GM23248 (cell line): ENCODE measurements around the gene SLC9C1. TPM values are rescaled to one million over a fixed set of nuclear protein-coding genes. Genes with fewer than 3 reads are reported as not detected.

Experiments used
- DNase-seq: peaks from one replicate; pipeline ENCODE4 v3.0.0-alpha.2; 2015
- H2AFZ ChIP-seq: fragments of 200-600 bp; sonication (generic); 2 replicates; pipeline ENCODE4 v1.6.1; 2016; ENCODE audit warnings: antibody characterized with exemption
- H3F3A ChIP-seq: fragments of 200-600 bp; sonication (generic); 2 replicates; pipeline ENCODE4 v1.6.1; 2016; ENCODE audit warnings: mild to moderate bottlenecking, antibody characterized with exemption, mixed run types; ENCODE audit not compliant: insufficient read depth
- H3K27ac ChIP-seq: fragments of 200-600 bp; sonication (generic); 2 replicates; pipeline ENCODE4 v1.5.1; 2016; ENCODE audit warnings: mild to moderate bottlenecking
- H3K27me3 ChIP-seq: fragments of 200-600 bp; sonication (generic); replicated peaks from 2 replicates; pipeline ENCODE4 v1.6.1; 2016; ENCODE audit warnings: mild to moderate bottlenecking; ENCODE audit not compliant: insufficient read depth
- H3K36me3 ChIP-seq: fragments of 200-600 bp; sonication (generic); 2 replicates; pipeline ENCODE4 v1.6.1; 2016; ENCODE audit warnings: low read depth, mild to moderate bottlenecking
- H3K4me1 ChIP-seq: fragments of 200-600 bp; sonication (generic); 2 replicates; pipeline ENCODE4 v1.6.1; 2016; ENCODE audit warnings: mild to moderate bottlenecking; ENCODE audit not compliant: insufficient read depth
- H3K4me2 ChIP-seq: fragments of 200-600 bp; sonication (generic); one replicate; pipeline ENCODE4 v1.6.1; 2016; ENCODE audit warnings: mild to moderate bottlenecking; ENCODE audit not compliant: unreplicated experiment
- H3K4me3 ChIP-seq: fragments of 200-600 bp; sonication (generic); 2 replicates; pipeline ENCODE4 v1.5.1; 2016; ENCODE audit warnings: mild to moderate bottlenecking
- H3K79me2 ChIP-seq: fragments of 200-600 bp; sonication (generic); 2 replicates; pipeline ENCODE4 v1.6.1; 2016; ENCODE audit warnings: mild to moderate bottlenecking; ENCODE audit not compliant: insufficient read depth
- H3K9ac ChIP-seq: fragments of 200-600 bp; sonication (generic); 2 replicates; pipeline ENCODE4 v1.6.1; 2016; ENCODE audit warnings: mild to moderate bottlenecking
- H3K9me2 ChIP-seq: fragments of 200-600 bp; sonication (generic); 2 replicates; pipeline ENCODE4 v1.6.1; 2016; ENCODE audit warnings: mixed run types, mild to moderate bottlenecking, moderate library complexity; ENCODE audit not compliant: insufficient read depth
- H3K9me3 ChIP-seq: fragments of 200-600 bp; sonication (generic); one replicate; pipeline ENCODE4 v1.6.1; 2017; ENCODE audit warnings: low read depth
- H4K20me1 ChIP-seq: fragments of 200-600 bp; sonication (generic); 2 replicates; pipeline ENCODE4 v1.6.0; 2016; ENCODE audit not compliant: insufficient read depth
- EZH2 ChIP-seq: fragments of 200-600 bp; sonication (generic); IDR thresholded peaks from 2 replicates; pipeline ENCODE4 v1.6.1; 2018; ENCODE audit warnings: antibody characterized with exemption, mild to moderate bottlenecking; ENCODE audit not compliant: insufficient read depth, poor library complexity, severe bottlenecking
- EZH2phosphoT487 ChIP-seq: fragments of 200-600 bp; sonication (generic); IDR thresholded peaks from 2 replicates; pipeline ENCODE4 v1.6.1; 2018; ENCODE audit warnings: antibody characterized with exemption, moderate library complexity, mild to moderate bottlenecking, low read depth; ENCODE audit not compliant: insufficient read depth
- WGBS, 2 experiments: methylation state at CpG; one replicate each; pipeline ENCODE4 v1.1.6; 2015 to 2017; ENCODE audit warnings: low lambda C conversion rate in 2 of 2, low coverage in 1 of 2; ENCODE audit errors: missing lambda C conversion rate in 2 of 2; 5-methylcytosine and 5-hydroxymethylcytosine counted together
- in situ Hi-C: fragments of 300-500 bp; cut with MboI; formaldehyde crosslinking; loops from 2 replicates; pipeline ENCODE4 v1.15.0; 2020
- polyA plus RNA-seq: library from polyadenylated mRNA; unstranded; fragments of >200 nt; fragmentation: Nextera tagmentation; extraction: Ambion mirVana; gene quantifications from 2 replicates; pipeline ENCODE4 v1.2.1, GENCODE V29; 2016
- total RNA-seq: library from RNA; depleted of rRNA; stranded (reverse); fragments of >200 nt; shearing (Covaris generic); gene quantifications from 2 replicates; pipeline ENCODE4 v1.2.3, GENCODE V29; 2014

The SLC9C1 gene
- total and polyA plus RNA-seq, 2 experiments from 2014 or later: not detected

DNA sequence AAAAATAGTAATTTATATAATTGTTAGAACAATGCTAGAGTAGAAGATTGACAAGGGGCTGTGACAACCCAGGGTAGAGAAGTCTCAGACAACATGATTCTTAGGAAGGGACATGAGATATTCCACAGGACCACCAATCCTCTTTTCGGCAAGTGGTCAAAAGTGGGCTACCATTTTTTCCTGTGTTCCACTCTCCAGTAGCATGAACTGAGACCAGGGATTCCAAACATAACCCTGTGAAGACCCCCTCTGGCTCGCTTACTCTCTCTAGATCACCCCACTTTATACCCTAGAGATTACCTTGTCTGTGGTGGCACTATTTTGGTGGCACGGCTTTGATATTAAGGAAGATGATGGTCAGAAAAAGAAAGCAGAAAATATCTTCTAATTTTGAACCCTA is 161.9 kb downstream of the SLC9C1 start:
- no peaks in the 10 kb centered on the region for H3K9me2 ChIP-seq
- no peaks in the 10 kb centered on the region for H3K79me2 ChIP-seq
- H3K9me3 ChIP-seq: no peaks in the 10 kb centered on the region
- H3K4me2 ChIP-seq: no peak overlapping the region
- H3K9ac ChIP-seq: no peak overlapping the region
- TF ChIP-seq EZH2: no peak
- no peak overlapping the region for H3K27ac ChIP-seq
- H2AFZ ChIP-seq: no peak overlapping the region
- 88 to 93% methylated on average over 3 of the region's 3 CpGs for WGBS, 2 experiments
- DNase-seq: no peak
- no peaks in the 10 kb centered on the region for H3F3A ChIP-seq
- H4K20me1 ChIP-seq: no peaks in the 10 kb centered on the region
- H3K4me3 ChIP-seq: no peak overlapping the region
- in situ Hi-C loops: loop anchor here (25.0 kb wide), 1 partner anchor 380 kb away; no protein-coding TSS in a partner anchor
- no peaks in the 10 kb centered on the region for H3K36me3 ChIP-seq
- peaks cover 8% of the 10 kb centered on the region; the same call in 1 of the 2 replicates for H3K4me1 ChIP-seq
- H3K27me3 ChIP-seq: no peaks in the 10 kb centered on the region

DNA sequence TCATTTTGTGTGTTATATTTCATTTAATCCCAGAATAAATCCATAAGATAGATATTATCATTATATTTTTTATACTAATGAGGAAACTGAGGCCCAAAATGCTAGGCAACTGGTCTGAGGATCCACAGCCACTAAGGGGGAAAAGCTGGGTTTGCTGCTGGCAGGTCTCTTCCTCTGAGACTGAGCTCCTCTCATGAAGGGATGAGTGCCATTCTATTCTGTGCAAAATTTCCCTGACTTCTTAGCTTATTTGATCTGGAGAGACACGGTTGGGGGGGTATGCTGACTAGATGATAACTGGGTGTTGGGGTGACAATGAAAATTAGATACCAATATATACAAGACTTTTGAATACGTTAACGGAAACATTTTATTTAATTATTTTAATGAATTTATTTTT is 162.9 kb downstream of the SLC9C1 start:
- Histone ChIP-seq H3K4me1 (peaks cover 8% of the 10 kb centered on the region; the same call in 1 of the 2 replicates), H3K9ac (no peak overlapping the region), H3K36me3 (no peaks in the 10 kb centered on the region), H3K79me2 (no peaks in the 10 kb centered on the region), H3F3A (no peaks in the 10 kb centered on the region), H3K4me3 (no peak overlapping the region), H3K27ac (no peak overlapping the region), H3K4me2 (no peak overlapping the region), H4K20me1 (no peaks in the 10 kb centered on the region), H3K9me2 (no peaks in the 10 kb centered on the region), H3K27me3 (no peaks in the 10 kb centered on the region), H2AFZ (no peak overlapping the region), H3K9me3 (no peaks in the 10 kb centered on the region)
- WGBS, 2 experiments: 79 to 81% methylated on average over 3 of the region's 3 CpGs
- in situ Hi-C loops: loop anchor here (25.0 kb wide), 1 partner anchor 381 kb away; no protein-coding TSS in a partner anchor
- no peak for DNase-seq
- TF ChIP-seq EZH2 (no peak), EZH2phosphoT487 (no peak)

DNA sequence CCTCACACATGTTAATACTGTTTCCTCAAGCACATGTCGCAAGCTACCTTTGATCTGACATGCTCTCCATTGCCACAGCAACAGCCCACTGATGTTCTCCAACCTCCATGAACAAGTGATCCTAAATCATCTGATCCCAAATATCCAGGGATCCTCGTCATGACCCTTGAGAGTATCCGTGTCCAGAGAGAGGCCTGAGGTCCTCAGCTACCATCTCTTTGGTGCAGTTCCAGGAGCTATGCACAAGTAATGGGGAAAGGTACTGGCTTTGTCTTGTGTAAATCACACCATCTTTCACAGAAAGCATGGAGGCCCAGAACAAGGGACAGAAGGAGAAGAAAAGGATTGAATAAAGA is 163.4 kb downstream of the SLC9C1 start:
- no peak for DNase-seq
- no peaks in the 10 kb centered on the region for H3K27me3 ChIP-seq
- H3K36me3 ChIP-seq: no peaks in the 10 kb centered on the region
- H3K4me3 ChIP-seq: no peak overlapping the region
- no peaks in the 10 kb centered on the region for H3K9me3 ChIP-seq
- no peak for TF ChIP-seq EZH2
- no peak for TF ChIP-seq EZH2phosphoT487
- H3K4me2 ChIP-seq: no peak overlapping the region
- no peak overlapping the region for H3K27ac ChIP-seq
- in situ Hi-C loops: loop anchor here (25.0 kb wide), 1 partner anchor 382 kb away; no protein-coding TSS in a partner anchor
- H4K20me1 ChIP-seq: no peaks in the 10 kb centered on the region
- H3K9me2 ChIP-seq: no peaks in the 10 kb centered on the region
- no peaks in the 10 kb centered on the region for H3K79me2 ChIP-seq
- WGBS, 2 experiments: 86 to 99% methylated on average over 3 of the region's 3 CpGs
- no peak overlapping the region for H3K9ac ChIP-seq
- no peaks in the 10 kb centered on the region for H3F3A ChIP-seq
- peaks cover 8% of the 10 kb centered on the region; the same call in 1 of the 2 replicates for H3K4me1 ChIP-seq
- H2AFZ ChIP-seq: no peak overlapping the region

DNA sequence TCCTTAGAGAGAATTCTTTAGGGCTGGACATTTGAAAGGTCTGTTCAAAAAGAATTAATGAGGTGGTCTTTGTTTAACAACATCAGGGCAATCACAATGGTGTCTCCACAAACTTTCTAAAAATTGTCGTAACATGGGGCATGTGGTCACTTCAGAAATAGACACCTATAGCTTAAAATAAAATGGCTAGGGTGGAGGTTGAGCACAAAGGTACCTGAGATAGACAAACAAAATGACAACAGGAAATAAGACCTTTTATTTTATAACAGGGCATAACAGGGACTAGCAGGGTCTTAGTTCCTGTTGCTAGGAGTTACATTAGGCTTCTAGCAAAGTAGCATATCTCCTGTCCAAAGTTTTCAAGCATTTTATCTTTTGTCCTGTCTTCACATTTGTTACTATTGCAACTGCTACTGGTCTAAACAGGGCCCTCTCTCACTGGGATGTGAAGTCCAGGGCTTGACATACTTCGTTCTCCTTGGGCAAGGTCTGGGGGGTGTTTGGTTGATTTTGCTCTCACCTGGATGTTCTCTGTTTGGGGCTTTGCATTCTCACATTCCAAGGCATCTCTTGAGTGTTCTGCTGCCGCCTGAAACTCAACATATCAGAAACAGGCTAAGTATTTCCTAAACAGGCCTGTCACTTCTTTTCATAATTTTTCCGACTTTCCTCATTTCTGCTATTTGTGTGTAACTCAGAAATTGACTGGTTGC is 163.9 kb downstream of the SLC9C1 start:
- no peaks in the 10 kb centered on the region for H3K79me2 ChIP-seq
- DNase-seq: no peak
- in situ Hi-C loops: loop anchor here (25.0 kb wide), 1 partner anchor 382 kb away; no protein-coding TSS in a partner anchor

More for the DNA sequence above, 163.9 kb downstream of the SLC9C1 start:
- Histone ChIP-seq H3K4me3 (no peak overlapping the region), H3K4me2 (no peak overlapping the region), H3K9me3 (no peaks in the 10 kb centered on the region), H2AFZ (no peak overlapping the region), H3K9me2 (no peaks in the 10 kb centered on the region), H3K4me1 (peaks cover 8% of the 10 kb centered on the region; the same call in 1 of the 2 replicates), H4K20me1 (no peaks in the 10 kb centered on the region), H3K36me3 (no peaks in the 10 kb centered on the region), H3K9ac (no peak overlapping the region), H3F3A (no peaks in the 10 kb centered on the region), H3K27me3 (no peaks in the 10 kb centered on the region), H3K27ac (no peak overlapping the region)
- no peak for TF ChIP-seq EZH2
- no peak for TF ChIP-seq EZH2phosphoT487
- 67 to 70% methylated on average over 4 of the region's 4 CpGs for WGBS, 2 experiments
